ENCODE measurements around the gene APOBEC3A.

GRCh38 chr22:38935023-38935422, 22.4 kb upstream of the APOBEC3A start:
- TF ChIP-seq CTCF (IDR thresholded peaks at IDR 0.05), result no peak
- no peak for TF ChIP-seq POLR2A (IDR thresholded peaks at IDR 0.05)

Data from thyroid gland (tissue), 4 donors.